Body of pancreas (tissue), 4 donors: Measurements from ENCODE around the gene PAOX. TPM values are rescaled to one million over a fixed set of nuclear protein-coding genes. Genes with fewer than 3 reads are reported as not detected.

Experiments
- ATAC-seq: fragments of 150-250 bp; one replicate; pipeline ENCODE4 v1.9.1; 2016
- DNase-seq, 4 donors: peaks; one replicate each; pipeline ENCODE4 v3.0.0-alpha.2; 2019
- H3K27ac ChIP-seq, 4 donors: fragments of 200-600 bp; sonication (generic); 1 replicate in 3 of 4; 2 replicates in 1 of 4; pipeline versions ENCODE4 v1.5.1 to v1.6.1; 2016 to 2019; ENCODE audit warnings: mild to moderate bottlenecking in 1 of 4, mixed read lengths in 1 of 4, moderate library complexity in 1 of 4
- H3K27me3 ChIP-seq, 2 donors: fragments of 200-600 bp; sonication (generic); one replicate each; pipeline ENCODE4 v1.6.0; 2016; ENCODE audit warnings: mild to moderate bottlenecking in 1 of 2
- H3K36me3 ChIP-seq, 2 donors: fragments of 200-600 bp; sonication (generic); replicated peaks in 1 of 2; 2 replicates each; pipeline ENCODE4 v1.5.1; 2016; ENCODE audit warnings: low read depth in 2 of 2; ENCODE audit not compliant: insufficient read depth in 1 of 2
- H3K4me1 ChIP-seq: fragments of 200-600 bp; sonication (generic); one replicate; pipeline ENCODE4 v1.6.0; 2016
- H3K4me3 ChIP-seq, 2 donors: fragments of 200-600 bp; sonication (generic); 1 replicate in 1 of 2; 2 replicates in 1 of 2; pipeline ENCODE4 v1.5.1; 2016 to 2019
- H3K9me3 ChIP-seq, 3 donors: fragments of 200-600 bp; sonication (generic); 1 replicate in 2 of 3; 2 replicates in 1 of 3; pipeline ENCODE4 v1.5.1; 2016
- POLR2A ChIP-seq, 3 donors: fragments of 450-650 bp; IDR thresholded peaks; one replicate each; pipeline ENCODE4 v1.6.1; 2016; ENCODE audit warnings: antibody characterized with exemption in 3 of 3, mild to moderate bottlenecking in 2 of 3
- WGBS, 2 donors: methylation state at CpG; one replicate each; pipeline ENCODE4 v1.1.5; 2017; 5-methylcytosine and 5-hydroxymethylcytosine counted together
- intact Hi-C: fragments of 100-400 bp; cut with DNase I; formaldehyde crosslinking; loops from one replicate; pipeline ENCODE4 v1.15.1; 2023
- total RNA-seq, 2 donors: library from RNA; depleted of rRNA; stranded (reverse); fragments of >200 nt; gene quantifications; one replicate each; pipeline ENCODE4 v1.1.0, GENCODE V29; 2016
- TF ChIP-seq, protein P1 (sequence below), 7 experiments: fragments of 450-650 bp in 4 of 7; fragments of 200-600 bp in 3 of 7; sonication (generic) in 3 of 7; IDR thresholded peaks; one replicate each; pipeline ENCODE4 v1.5.1; 2016 to 2019; ENCODE audit warnings: antibody characterized with exemption in 7 of 7

PAOX gene
- total RNA-seq, 2 donors from 2014 or later: 8.3 to 9.6 TPM

- TF ChIP-seq, protein P1, sequence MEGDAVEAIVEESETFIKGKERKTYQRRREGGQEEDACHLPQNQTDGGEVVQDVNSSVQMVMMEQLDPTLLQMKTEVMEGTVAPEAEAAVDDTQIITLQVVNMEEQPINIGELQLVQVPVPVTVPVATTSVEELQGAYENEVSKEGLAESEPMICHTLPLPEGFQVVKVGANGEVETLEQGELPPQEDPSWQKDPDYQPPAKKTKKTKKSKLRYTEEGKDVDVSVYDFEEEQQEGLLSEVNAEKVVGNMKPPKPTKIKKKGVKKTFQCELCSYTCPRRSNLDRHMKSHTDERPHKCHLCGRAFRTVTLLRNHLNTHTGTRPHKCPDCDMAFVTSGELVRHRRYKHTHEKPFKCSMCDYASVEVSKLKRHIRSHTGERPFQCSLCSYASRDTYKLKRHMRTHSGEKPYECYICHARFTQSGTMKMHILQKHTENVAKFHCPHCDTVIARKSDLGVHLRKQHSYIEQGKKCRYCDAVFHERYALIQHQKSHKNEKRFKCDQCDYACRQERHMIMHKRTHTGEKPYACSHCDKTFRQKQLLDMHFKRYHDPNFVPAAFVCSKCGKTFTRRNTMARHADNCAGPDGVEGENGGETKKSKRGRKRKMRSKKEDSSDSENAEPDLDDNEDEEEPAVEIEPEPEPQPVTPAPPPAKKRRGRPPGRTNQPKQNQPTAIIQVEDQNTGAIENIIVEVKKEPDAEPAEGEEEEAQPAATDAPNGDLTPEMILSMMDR (IDR thresholded peaks at IDR 0.05): no peak
- TF ChIP-seq POLR2A (IDR thresholded peaks at IDR 0.05): no peak
- H3K36me3 ChIP-seq: no peaks in the 10 kb centered on the region
- ATAC-seq: peak; percentile 22
- H3K27me3 ChIP-seq: no peaks in the 10 kb centered on the region
- no peaks in the 10 kb centered on the region for H3K9me3 ChIP-seq
- peak overlapping the region in 1 of 4 donors; percentile 30 for H3K27ac ChIP-seq
- intact Hi-C loops: no loop called here
- H3K4me1 ChIP-seq: peaks cover 2% of the 10 kb centered on the region
- no peak overlapping the region for H3K4me3 ChIP-seq
- WGBS, 2 donors: 83 to 88% methylated on average over 11 to 17 of the region's 17 CpGs
- DNase-seq: peak in 1 of 4 donors; percentile 5
Observed at GRCh38 chr10:133388236-133388972, 9.3 kb downstream of the PAOX start.

- Histone ChIP-seq H3K27ac (peak overlapping the region in 2 of 4 donors; percentile 30), H3K27me3 (no peaks in the 10 kb centered on the region), H3K4me1 (peaks cover 4% of the 10 kb centered on the region), H3K4me3 (no peak overlapping the region), H3K9me3 (no peaks in the 10 kb centered on the region), H3K36me3 (no peaks in the 10 kb centered on the region)
- ATAC-seq: no peak
- intact Hi-C loops: no loop called here
- TF ChIP-seq, protein P1 (IDR thresholded peaks at IDR 0.05): no peak
- no peak for TF ChIP-seq POLR2A (IDR thresholded peaks at IDR 0.05)
- WGBS, 2 donors: 79 to 84% methylated on average over 20 to 39 of the region's 39 CpGs
- peak in 1 of 4 donors; percentile 11 for DNase-seq
Observed at GRCh38 chr10:133388973-133389818, 10.1 kb downstream of the PAOX start.

DNA sequence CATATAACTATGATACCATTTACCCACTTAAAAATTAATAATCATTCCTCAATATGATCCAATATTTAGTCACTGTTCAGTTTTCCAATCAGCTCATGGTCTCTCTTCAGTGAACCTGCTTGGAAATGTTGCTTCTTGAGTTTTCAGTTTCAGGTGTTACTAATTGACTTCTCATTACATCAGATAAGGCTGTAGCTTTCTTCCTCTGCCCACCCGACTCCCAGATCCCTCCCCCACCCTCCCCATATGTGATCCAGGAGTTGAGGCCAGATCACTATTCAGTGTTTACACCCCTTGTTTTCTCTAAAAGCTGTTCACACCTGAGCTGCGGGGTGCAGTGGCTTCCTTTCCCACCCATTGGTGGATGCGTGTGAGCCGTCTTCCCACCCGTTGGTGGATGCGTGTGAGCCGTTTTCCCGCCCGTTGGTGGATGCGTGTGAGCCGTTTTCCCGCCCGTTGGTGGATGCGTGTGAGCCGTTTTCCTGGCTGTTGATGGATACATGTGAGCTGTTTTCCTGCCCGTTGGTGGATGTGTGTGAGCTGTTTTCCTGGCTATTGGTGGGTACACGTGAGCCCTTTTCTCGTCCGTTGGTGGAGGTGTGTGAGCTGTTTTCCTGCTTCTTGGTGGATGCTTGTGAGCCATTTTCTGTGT is 11.7 kb downstream of the PAOX start:
- no peak for TF ChIP-seq POLR2A (IDR thresholded peaks at IDR 0.05)
- TF ChIP-seq, protein P1 (IDR thresholded peaks at IDR 0.05): no peak
- H3K27ac ChIP-seq: no peak overlapping the region
- H3K4me1 ChIP-seq: peaks cover 16% of the 10 kb centered on the region
- WGBS, 2 donors: 84 to 86% methylated on average over 18 to 19 of the region's 19 CpGs
- no peak overlapping the region for H3K4me3 ChIP-seq
- DNase-seq (peak in 1 of 4 donors; percentile 8), ATAC-seq (no peak)
- H3K27me3 ChIP-seq: no peaks in the 10 kb centered on the region
- no peaks in the 10 kb centered on the region for H3K9me3 ChIP-seq
- no peaks in the 10 kb centered on the region for H3K36me3 ChIP-seq
- intact Hi-C loops: no loop called here

DNA sequence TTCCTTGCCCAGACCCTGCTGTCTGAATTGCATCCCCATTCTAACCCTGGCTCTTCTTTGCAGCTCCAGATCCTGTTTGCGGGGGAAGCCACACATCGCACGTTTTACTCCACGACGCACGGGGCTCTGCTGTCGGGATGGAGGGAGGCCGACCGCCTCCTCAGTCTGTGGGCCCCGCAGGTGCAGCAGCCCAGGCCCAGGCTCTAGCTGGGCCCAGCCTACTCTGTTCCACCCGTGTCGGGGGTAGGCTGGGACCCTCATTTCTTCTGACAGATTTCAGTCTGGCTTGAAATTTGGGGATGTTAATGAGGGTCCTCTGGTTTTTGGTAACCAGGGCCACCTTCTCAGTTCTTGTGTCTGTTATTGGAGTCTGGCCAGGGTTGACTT is 12.2 kb downstream of the PAOX start:
- no peak overlapping the region for H3K27ac ChIP-seq
- H3K36me3 ChIP-seq: no peaks in the 10 kb centered on the region
- DNase-seq (no peak), ATAC-seq (no peak)
- intact Hi-C loops: no loop called here
- H3K4me1 ChIP-seq: peaks cover 16% of the 10 kb centered on the region
- no peak overlapping the region for H3K4me3 ChIP-seq
- H3K9me3 ChIP-seq: no peaks in the 10 kb centered on the region
- WGBS, 2 donors: 88 to 90% methylated on average over 10 to 12 of the region's 12 CpGs
- no peaks in the 10 kb centered on the region for H3K27me3 ChIP-seq
- TF ChIP-seq POLR2A (IDR thresholded peaks at IDR 0.05): no peak
- TF ChIP-seq, protein P1 (IDR thresholded peaks at IDR 0.05): no peak
